T-helper 1 cell (primary cell): Measurements from ENCODE around the gene MDK.

Experiments used
- DNase-seq, 5 donors: peaks; one replicate each; pipeline ENCODE4 v3.0.0-alpha.2; 2012 to 2020

MDK gene

GRCh38 chr11:46348566-46349401 lies 32.7 kb upstream of the MDK start:
- DNase-seq = peak in 2 of 5 donors; percentile 30 to 82

- DNase-seq = no peak
These were observed 30.8 kb upstream of the MDK start for GRCh38 chr11:46350695-46351094.

GRCh38 chr11:46351148-46351547 lies 30.3 kb upstream of the MDK start:
- DNase-seq = no peak

GRCh38 chr11:46351606-46352005 lies 29.9 kb upstream of the MDK start:
- DNase-seq = no peak

GRCh38 chr11:46352063-46352841 lies 29.2 kb upstream of the MDK start:
- DNase-seq = peak; percentile 68 to 78 (median 77)

GRCh38 chr11:46353698-46354097 lies 27.8 kb upstream of the MDK start:
- no peak for DNase-seq

GRCh38 chr11:46356924-46357482 lies 24.5 kb upstream of the MDK start:
- DNase-seq = no peak

GRCh38 chr11:46357483-46357936 lies 24.0 kb upstream of the MDK start:
- no peak for DNase-seq

GRCh38 chr11:46359953-46360352 lies 21.5 kb upstream of the MDK start:
- DNase-seq = no peak

- DNase-seq = no peak
These were observed 20.6 kb upstream of the MDK start for GRCh38 chr11:46360878-46361277.

GRCh38 chr11:46361283-46362155 lies 19.9 kb upstream of the MDK start:
- DNase-seq = peak in 4 of 5 donors; percentile 39 to 80 (median 52)

GRCh38 chr11:46362156-46363030 lies 19.1 kb upstream of the MDK start:
- DNase-seq = no peak

- DNase-seq = no peak
These were observed 18.4 kb upstream of the MDK start for GRCh38 chr11:46363031-46363407.

- DNase-seq = no peak
These were observed 17.9 kb upstream of the MDK start for GRCh38 chr11:46363455-46364005.

- DNase-seq = no peak
These were observed 17.4 kb upstream of the MDK start for GRCh38 chr11:46364056-46364455.

- no peak for DNase-seq
These were observed 16.7 kb upstream of the MDK start for GRCh38 chr11:46364791-46365190.

GRCh38 chr11:46366260-46366659 lies 15.2 kb upstream of the MDK start:
- no peak for DNase-seq

GRCh38 chr11:46366661-46367161 lies 14.8 kb upstream of the MDK start:
- no peak for DNase-seq

GRCh38 chr11:46367244-46367915 lies 14.1 kb upstream of the MDK start:
- DNase-seq = peak; percentile 40 to 70 (median 66)

- DNase-seq = no peak
These were observed 13.6 kb upstream of the MDK start for GRCh38 chr11:46367916-46368267.
